GM12892 (cell line): ENCODE measurements around the gene SOX18.

Experiments
- DNase-seq: peaks from one replicate; pipeline ENCODE4 v3.0.0; 2011; ENCODE audit not compliant: insufficient read length
- FAIRE-seq: peaks from 2 replicates; lab custom pipeline; 2011; peaks lifted over from hg19 to GRCh38; lab: Jason Lieb, UNC
- POLR2A ChIP-seq: IDR thresholded peaks from 2 replicates; pipeline ENCODE4 v1.6.1; 2011; ENCODE audit warnings: low read depth, low read length, control low read depth
- POLR2AphosphoS5 ChIP-seq: IDR thresholded peaks from 2 replicates; pipeline ENCODE4 v1.6.1; 2011; ENCODE audit warnings: low read depth, low read length, control low read depth
- TAF1 ChIP-seq: IDR thresholded peaks from 2 replicates; pipeline ENCODE4 v1.6.1; 2011; ENCODE audit warnings: low read depth, mild to moderate bottlenecking, control low read depth, low read length, borderline replicate concordance

Gene SOX18

GRCh38 chr20:64064145-64064698 lies 14.8 kb upstream of the SOX18 start:
- DNase-seq (no peak), FAIRE-seq (no peak)
- TF ChIP-seq POLR2A (no peak), POLR2AphosphoS5 (no peak), TAF1 (no peak)

- TF ChIP-seq POLR2AphosphoS5, result no peak
- TF ChIP-seq POLR2A, result no peak
- TF ChIP-seq TAF1, result no peak
- FAIRE-seq (no peak), DNase-seq (no peak)
Observed at GRCh38 chr20:64063389-64064144, 14.1 kb upstream of the SOX18 start.

- peak; percentile 99 for DNase-seq
- FAIRE-seq, result peak; percentile 88
- TF ChIP-seq TAF1 (no peak), POLR2A (peak; percentile 14; the same call in 1 of the 2 replicates), POLR2AphosphoS5 (no peak)
Observed at GRCh38 chr20:64062596-64063388, 13.4 kb upstream of the SOX18 start, which contains the start of gene TCEA2. Gene TCEA2 (plus strand): TSS chr20:64063198. CDS start chr20:64063313, 115 bp downstream.

- TF ChIP-seq POLR2A, result no peak
- no peak for TF ChIP-seq TAF1
- TF ChIP-seq POLR2AphosphoS5, result no peak
- no peak for FAIRE-seq
Observed at GRCh38 chr20:64062276-64062595, 12.8 kb upstream of the SOX18 start.

GRCh38 chr20:64058536-64058935 lies 9.1 kb upstream of the SOX18 start:
- FAIRE-seq (no peak), DNase-seq (no peak)
- no peak for TF ChIP-seq POLR2AphosphoS5
- no peak for TF ChIP-seq POLR2A
- no peak for TF ChIP-seq TAF1

More at GRCh38 chr20:64062276-64062595, 12.8 kb upstream of the SOX18 start:
- DNase-seq, result no peak

- FAIRE-seq (peak; percentile 86), DNase-seq (peak; percentile 98)
- no peak for TF ChIP-seq TAF1
- TF ChIP-seq POLR2A, result no peak
- no peak for TF ChIP-seq POLR2AphosphoS5
Observed at GRCh38 chr20:64057628-64058498, 8.4 kb upstream of the SOX18 start.

- peak; percentile 30 for FAIRE-seq
- DNase-seq, result no peak
- TF ChIP-seq POLR2AphosphoS5, result no peak
- TF ChIP-seq POLR2A, result peak; percentile 47; the same call in 1 of the 2 replicates
- TF ChIP-seq TAF1, result no peak
Observed at GRCh38 chr20:64056889-64057627, 7.6 kb upstream of the SOX18 start.

GRCh38 chr20:64056639-64056888 lies 7.1 kb upstream of the SOX18 start:
- TF ChIP-seq TAF1, result no peak
- no peak for TF ChIP-seq POLR2A
- no peak for TF ChIP-seq POLR2AphosphoS5
- DNase-seq, result no peak
- no peak for FAIRE-seq

- DNase-seq, result no peak
- no peak for FAIRE-seq
- no peak for TF ChIP-seq POLR2AphosphoS5
- TF ChIP-seq POLR2A, result no peak
- no peak for TF ChIP-seq TAF1
Observed at GRCh38 chr20:64055893-64056638, 6.6 kb upstream of the SOX18 start.

- no peak for DNase-seq
- no peak for FAIRE-seq
- TF ChIP-seq POLR2A (no peak), TAF1 (no peak), POLR2AphosphoS5 (no peak)
Observed at GRCh38 chr20:64055396-64055892, 6.0 kb upstream of the SOX18 start.
